ENCODE data around the gene PEX14. TPM values are rescaled to one million over a fixed set of nuclear protein-coding genes. Genes with fewer than 3 reads are reported as not detected.
A peak's percentile ranks its signal among the peaks of the same experiment; 100 is the strongest.

PEX14 gene
- total RNA-seq, 1 donor from 2014 or later: 17.7 TPM

GRCh38 chr1:10635085-10635896 lies 160.5 kb downstream of the PEX14 start:
- intact Hi-C loops (cut with DNase I): no loop called here
- DNase-seq (ENCODE audit: low spot score): no peak

GRCh38 chr1:10635992-10636391 lies 161.2 kb downstream of the PEX14 start:
- intact Hi-C loops (cut with DNase I): no loop called here

GRCh38 chr1:10637400-10637799 lies 162.7 kb downstream of the PEX14 start:
- DNase-seq (ENCODE audit: low spot score): no peak
- intact Hi-C loops (cut with DNase I): no loop called here

More at GRCh38 chr1:10635992-10636391, 161.2 kb downstream of the PEX14 start:
- DNase-seq (ENCODE audit: low spot score): no peak

- intact Hi-C loops (cut with DNase I): no loop called here
- no peak for DNase-seq (ENCODE audit: low spot score)
Measured at GRCh38 chr1:10637834-10638558, 163.2 kb downstream of the PEX14 start.

- intact Hi-C loops (cut with DNase I): no loop called here
Measured at GRCh38 chr1:10638559-10639005, 163.8 kb downstream of the PEX14 start.

GRCh38 chr1:10639011-10639774 lies 164.4 kb downstream of the PEX14 start:
- no peak for DNase-seq (ENCODE audit: low spot score)
- intact Hi-C loops (cut with DNase I): no loop called here

More at GRCh38 chr1:10638559-10639005, 163.8 kb downstream of the PEX14 start:
- DNase-seq (ENCODE audit: low spot score): no peak

GRCh38 chr1:10639775-10640578 lies 165.2 kb downstream of the PEX14 start:
- no peak for DNase-seq (ENCODE audit: low spot score)
- intact Hi-C loops (cut with DNase I): no loop called here

GRCh38 chr1:10640843-10641553 lies 166.2 kb downstream of the PEX14 start:
- no peak for DNase-seq (ENCODE audit: low spot score)
- intact Hi-C loops (cut with DNase I): no loop called here

GRCh38 chr1:10641976-10642375 lies 167.2 kb downstream of the PEX14 start:
- no peak for DNase-seq (ENCODE audit: low spot score)
- intact Hi-C loops (cut with DNase I): no loop called here

GRCh38 chr1:10642403-10643080 lies 167.8 kb downstream of the PEX14 start:
- no peak for DNase-seq (ENCODE audit: low spot score)
- intact Hi-C loops (cut with DNase I): no loop called here

- intact Hi-C loops (cut with DNase I): no loop called here
- no peak for DNase-seq (ENCODE audit: low spot score)
Measured at GRCh38 chr1:10643607-10644306, 169.0 kb downstream of the PEX14 start.

GRCh38 chr1:10644307-10645128 lies 169.8 kb downstream of the PEX14 start:
- no peak for DNase-seq (ENCODE audit: low spot score)
- intact Hi-C loops (cut with DNase I): loop anchor here (5.0 kb wide), 2 partner anchors 127 to 223 kb away; no protein-coding TSS in a partner anchor

GRCh38 chr1:10646347-10646861 lies 171.7 kb downstream of the PEX14 start:
- intact Hi-C loops (cut with DNase I): loop anchor here (5.0 kb wide), 2 partner anchors 129 to 221 kb away; no protein-coding TSS in a partner anchor
- peak; percentile 85 for DNase-seq (ENCODE audit: low spot score)

- intact Hi-C loops (cut with DNase I): loop anchor here (5.0 kb wide), 2 partner anchors 130 to 220 kb away; no protein-coding TSS in a partner anchor
Measured at GRCh38 chr1:10647414-10648170, 172.8 kb downstream of the PEX14 start.

More at GRCh38 chr1:10647414-10648170, 172.8 kb downstream of the PEX14 start:
- DNase-seq (ENCODE audit: low spot score): no peak

All from cardiac septum (tissue), 1 donor.